ENCODE measurements around the gene RASL10B.
A peak's percentile ranks its signal among the peaks of the same experiment; 100 is the strongest.

Gene RASL10B

DNA sequence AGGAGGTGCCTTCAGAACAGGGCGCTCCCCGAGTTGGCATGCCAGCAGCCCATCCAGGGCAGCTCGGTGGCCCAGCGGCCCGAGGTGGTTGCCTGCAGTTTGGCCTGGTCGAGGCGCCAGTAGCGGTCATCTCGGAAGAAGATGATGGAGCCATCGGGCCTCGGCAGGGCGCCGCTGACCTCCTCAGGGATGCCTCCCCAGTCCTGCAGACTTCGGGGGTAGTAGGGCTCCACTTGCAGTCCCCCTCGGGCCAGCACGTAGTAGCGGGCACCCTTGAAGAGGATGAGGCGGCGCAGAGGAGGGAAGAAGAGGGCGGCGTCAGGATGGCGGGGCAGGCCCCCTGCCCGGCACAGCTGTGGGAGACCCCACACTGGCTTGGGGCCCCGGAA is 35.0 kb downstream of the RASL10B start:
- DNase-seq, result no peak

DNA sequence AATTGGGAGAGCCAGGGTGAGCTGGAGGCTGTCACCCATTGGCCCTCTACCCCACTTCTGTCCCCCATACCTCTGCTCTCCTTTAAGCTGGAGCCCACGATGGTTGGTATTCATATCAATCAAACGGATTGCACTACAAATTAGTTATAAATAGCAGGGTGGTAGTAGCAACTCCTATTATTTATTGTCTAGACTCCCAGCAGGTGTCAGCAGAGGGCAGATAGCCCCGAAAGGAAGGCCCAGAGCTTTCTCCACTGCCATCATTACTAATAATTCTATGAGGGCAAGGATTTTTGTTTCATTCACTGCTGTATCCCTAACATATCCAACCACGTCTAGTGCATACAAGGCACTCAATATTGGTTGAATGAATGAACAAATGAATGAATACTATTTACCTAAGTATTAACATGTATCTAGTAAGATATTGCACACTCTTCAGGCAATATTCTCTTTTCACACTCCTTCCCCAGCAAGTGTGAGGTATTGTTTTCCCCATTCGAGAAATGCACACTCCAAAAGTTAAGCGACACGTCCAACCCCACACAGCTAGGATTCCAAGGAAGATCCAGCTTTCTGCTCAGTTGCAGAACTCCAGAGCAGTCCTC is 35.6 kb downstream of the RASL10B start:
- no peak for DNase-seq

DNA sequence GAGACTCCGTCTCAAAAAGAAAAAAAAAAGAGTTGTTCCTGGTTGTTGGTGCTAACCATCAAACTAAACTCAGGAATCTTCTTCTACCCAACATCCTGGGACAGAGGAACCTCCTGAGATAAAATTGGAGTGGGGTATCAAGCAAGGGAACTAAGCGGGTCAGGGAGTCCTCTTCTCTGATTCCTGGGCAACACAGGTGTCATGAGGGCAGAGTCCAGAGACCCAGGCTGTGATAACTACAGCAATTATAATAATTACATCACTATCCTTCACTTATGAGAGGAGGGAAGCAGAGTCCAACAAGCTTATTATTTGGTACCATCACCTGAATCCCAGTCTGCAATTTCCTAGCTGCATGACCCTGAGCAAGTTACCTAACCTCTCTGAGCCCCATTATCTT is 37.4 kb downstream of the RASL10B start:
- no peak for DNase-seq

DNA sequence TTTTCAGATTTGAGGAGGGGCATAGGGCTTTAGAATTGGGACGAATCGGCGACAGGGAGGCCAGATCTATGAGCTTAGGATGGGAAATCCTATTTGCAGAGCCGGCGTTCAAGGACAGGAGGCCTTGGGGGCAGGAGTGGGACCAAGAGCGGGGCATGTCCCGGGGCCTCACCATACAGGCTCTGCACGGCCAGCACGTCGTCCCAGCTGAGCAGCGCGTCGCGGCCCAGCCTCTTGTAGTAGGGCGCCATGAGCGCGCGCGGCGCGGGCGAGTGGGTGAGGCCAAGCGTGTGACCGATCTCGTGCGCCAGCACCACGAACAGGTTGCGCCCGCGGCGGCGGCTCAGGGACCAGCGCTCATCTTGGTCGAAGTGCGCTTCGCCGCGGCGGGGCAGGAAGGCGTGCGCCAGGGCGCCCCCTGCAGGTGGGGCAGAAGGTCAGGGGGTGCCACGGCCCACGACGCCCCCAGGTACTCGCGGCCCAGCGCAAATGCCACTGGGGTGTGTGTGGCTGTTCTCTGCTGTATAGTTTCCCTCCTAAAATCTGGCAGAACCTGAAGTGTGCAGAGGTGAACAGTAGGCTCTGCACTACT is 38.6 kb downstream of the RASL10B start:
- no peak for DNase-seq

DNA sequence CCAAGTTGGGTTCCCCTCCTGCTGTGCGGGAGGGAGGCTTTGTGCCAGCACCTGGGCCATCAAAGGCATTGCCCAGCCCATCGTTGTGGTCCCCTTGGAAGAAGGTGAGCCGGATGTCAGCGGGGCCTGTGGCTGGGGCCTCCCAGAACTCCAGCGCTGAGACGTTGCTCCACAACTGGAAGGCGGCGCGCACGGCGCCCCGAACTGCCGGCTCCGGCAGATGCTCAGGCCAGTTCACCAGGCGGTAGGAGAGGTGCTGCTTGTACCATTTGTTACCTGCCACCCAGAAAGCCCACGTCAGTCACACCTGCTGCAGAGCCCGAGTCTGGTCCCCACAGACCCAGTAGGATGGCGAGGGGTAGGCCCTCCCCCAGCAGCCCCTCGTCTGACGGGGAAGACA is 41.7 kb downstream of the RASL10B start:
- DNase-seq, result no peak

DNA sequence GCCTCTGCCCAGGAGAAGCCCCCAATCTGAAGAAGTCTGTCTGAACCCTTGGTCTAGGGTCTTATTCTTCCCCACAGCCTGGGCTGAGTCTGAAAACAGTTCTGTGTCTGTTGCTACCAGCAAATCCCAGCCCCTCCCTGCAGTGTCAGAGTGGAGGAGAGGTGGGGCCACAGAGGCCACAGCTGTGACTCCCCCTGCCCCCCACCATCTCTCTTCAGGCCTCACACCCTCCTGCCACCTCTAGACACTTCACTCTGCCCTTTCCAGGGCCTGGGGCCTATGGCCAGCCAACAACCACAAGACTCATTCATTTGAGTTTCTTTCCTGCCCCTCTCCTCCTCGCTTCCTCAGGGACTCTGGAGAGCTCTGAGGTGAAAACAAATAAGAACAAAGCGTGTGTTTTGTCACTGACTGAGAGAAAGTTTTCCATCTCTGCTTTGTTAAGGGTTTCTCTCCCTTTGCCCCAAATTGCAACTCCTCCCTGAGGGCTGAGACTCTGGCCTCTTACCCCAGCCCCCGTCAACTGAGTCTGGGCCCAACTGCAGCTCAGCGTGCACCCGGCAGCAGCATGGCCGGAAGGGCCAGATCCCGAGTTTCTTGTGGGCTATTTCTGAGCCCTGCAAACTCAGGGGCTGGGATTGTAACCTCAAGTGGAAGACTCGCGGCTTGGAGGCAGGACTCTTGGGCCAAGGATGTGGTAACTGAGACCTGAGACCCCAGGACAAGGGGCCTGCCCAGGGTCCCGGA is 42.4 kb downstream of the RASL10B start:
- no peak for DNase-seq

DNA sequence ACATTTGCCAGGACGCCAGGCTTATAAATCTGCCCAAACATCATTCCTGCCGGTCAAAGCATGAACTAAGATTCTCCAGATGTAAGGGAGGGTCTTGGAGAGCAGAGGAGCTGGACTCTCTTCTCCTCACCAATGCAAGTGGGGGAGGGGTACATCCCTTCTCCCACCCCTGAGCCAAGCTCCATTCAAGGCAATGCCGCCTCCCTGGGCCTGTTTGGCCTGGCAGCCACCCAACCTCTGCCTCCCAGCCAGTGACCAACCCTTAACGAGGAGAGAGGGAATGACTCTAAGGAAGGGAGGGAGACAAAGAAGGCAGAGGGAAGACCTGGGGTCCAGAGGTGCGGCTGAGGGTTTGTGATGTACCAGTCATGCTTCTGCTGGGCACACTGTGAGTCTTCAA is 43.1 kb downstream of the RASL10B start:
- peak; percentile 70 for DNase-seq

DNA sequence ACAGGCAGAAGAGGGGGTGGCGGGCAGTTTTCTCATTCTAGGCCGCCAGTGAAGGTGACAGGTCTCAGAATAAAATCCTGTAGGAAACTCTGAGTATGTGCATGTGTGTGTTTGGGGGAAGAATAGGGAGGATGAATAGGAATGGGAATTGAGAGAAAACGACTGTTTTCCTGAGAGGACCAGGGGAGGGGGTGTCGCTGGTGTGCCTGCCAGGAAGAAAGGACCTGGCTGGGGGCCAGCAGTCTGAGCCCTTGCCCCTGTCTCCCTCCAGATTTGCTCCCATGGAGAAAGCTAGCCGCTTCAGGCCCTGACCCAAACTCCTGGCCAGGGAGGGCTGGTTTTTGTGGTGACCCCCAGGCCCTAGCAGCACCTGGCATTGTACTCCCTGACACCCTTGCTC is 43.6 kb downstream of the RASL10B start:
- DNase-seq, result no peak

DNA sequence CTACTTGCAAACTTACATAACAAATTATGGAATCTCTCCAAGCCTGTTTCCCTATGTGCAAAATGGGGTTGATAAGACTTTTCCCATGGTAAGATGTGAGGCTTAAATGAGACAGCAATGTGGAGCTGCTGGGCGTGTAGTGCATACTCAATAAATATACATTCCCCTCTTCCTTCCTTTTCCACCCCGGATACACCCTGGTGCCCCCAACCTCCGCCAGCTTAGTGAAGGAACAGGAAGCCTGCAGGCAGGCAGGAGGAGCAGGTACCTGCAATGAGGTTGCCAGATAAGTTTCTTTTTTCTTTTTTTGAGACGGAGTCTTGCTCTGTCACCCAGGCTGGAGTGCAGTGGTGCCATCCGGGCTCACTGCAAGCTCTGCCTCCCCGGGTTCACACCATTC is 44.1 kb downstream of the RASL10B start:
- no peak for DNase-seq

DNA sequence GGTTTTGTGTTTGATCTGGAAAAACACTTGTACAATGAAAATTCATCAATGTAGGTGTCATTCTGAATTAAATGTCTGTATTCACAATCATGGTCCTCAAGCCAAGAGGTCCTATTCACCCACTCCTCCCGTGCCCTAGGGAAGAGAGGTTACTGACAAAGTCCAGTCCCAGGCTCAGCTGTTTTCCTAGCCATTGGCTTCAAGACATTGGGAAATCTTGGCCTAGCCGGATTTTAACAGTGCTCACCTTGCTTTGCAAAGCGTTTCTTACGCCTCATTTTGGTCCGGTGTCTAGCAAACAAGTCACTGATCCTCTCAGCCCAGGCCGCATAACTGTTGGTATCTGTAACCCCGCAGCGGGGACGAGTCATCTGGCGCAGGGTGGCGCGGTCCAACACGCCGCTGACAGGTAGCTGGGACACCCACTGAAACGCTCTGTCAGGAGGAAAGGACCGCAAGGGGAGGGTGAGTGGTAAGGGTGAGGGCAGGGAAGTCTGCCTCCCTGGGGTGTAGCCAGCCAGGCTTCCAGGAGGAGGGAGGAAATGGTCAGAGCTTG is 47.3 kb downstream of the RASL10B start:
- DNase-seq, result no peak

DNA sequence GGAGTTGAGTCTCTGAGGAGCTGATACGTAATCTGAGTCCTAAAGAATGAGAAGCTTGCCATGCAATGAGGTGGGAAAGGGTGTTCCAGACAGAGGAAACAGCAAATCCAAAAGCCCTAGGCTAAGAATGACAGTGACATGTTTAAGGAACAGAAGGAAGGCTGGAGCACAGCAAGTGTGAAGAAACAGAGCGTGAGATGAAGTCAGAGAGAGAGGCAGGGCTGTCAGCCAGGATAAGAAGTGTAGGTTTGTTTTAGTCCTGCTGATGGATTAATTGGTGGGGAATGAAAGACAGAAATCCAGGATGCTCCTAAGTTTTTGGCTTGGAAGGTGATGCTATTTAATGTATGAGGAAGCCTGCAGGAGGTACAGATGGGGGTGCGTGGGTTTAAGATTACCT is 49.5 kb downstream of the RASL10B start:
- DNase-seq, result no peak

DNA sequence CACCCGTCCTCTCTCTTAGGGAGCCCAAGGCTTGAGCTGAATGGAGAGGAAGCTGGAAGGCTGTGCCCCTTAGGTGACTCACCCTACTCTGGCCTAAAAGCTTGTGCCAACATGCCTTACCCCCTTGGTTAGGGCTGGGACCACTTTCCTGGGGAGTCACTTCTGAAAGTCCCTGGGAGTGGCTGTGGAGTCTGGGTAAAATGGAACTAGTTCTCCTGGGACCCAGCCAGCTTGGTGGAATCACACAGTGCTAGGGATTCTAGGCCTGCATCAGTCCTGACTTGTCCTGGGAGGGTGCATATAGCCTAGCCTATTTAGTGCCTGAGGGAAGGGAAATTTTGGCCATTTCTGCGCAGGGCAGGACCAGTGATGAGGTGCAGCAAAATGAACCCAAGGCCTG is 53.5 kb downstream of the RASL10B start:
- DNase-seq, result no peak

DNA sequence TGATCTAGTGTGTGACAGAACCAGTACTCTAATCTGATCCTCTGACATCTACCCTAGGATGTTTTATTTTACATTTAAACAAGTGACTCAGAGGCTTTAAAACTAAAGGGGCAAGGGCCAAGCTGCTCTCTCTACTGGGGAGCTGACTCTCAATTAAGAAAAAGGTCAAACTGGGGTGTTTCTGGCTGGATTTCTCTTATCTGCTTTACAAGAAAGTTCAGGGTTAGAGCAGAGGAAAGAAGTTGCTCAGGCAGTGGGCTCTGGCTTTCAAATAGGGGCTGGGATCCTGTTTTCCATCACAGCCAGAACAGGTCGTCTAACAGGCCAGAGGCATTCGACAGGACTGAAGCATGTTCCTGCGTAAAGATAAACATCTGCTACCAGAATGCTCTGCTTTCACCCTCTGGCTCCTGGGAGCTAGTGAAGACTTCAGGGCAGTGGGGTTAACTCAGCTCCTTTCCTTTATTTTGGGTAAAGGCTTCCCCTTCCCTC is 55.5 kb downstream of the RASL10B start:
- DNase-seq, result no peak

DNA sequence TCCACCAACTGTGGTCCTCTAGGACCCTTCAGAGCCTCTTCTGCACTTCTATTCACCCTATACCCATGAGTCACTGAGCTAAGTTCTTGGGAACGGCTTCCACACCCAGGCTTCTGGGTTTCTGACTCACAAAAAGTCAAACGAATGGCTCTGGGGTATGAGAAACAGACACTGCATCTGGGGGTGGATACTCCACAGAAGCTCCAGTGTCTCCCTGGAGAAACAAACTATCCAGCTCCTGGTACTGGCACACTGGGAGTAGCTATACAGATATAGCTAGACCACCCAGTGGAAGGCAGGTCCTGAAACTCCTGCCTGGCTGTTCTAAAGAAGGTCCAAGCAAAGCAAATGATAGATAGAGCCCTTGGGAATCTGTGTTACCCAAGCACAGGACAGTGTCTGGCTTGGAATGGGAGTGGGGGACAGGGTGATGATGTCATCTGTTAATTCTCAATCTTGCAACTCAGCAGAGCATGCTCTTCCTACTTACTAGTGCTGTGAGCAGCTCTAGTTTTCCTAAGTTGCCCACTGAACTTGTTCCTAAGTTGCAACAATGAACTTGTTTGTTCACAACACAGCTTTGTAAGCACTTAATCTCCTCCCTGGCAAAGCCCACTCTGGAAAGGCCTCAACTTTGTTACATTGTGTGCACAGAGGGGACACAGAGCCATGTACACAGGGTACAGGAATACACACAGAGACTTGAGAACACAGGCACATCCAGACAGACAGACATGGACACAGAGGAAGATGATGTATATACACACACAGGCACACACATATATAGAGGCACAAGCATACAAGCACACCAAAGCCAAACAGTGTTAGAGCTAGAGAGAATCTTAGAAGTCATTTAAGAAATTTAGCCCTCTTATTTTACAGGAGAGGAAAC is 57.3 kb downstream of the RASL10B start:
- no peak for DNase-seq

DNA sequence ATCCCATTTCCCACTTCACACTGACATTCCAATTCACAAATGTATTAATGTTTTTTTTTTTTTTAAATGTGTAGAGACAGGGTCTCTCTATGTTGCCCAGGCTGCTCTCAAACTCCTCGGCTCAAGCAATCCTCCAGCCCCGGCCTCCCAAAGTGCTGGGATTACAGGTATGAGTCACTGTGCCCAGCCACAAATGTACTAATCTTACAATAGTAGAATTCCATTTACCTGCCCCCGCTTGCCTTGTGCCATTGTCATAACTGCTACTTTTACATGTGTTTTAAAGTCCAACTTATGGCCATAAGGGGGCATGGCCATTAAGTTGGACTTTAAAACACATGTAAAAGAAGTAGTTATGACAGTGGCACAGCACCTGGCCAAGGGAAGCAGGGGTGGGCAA is 59.4 kb downstream of the RASL10B start:
- no peak for DNase-seq

DNA sequence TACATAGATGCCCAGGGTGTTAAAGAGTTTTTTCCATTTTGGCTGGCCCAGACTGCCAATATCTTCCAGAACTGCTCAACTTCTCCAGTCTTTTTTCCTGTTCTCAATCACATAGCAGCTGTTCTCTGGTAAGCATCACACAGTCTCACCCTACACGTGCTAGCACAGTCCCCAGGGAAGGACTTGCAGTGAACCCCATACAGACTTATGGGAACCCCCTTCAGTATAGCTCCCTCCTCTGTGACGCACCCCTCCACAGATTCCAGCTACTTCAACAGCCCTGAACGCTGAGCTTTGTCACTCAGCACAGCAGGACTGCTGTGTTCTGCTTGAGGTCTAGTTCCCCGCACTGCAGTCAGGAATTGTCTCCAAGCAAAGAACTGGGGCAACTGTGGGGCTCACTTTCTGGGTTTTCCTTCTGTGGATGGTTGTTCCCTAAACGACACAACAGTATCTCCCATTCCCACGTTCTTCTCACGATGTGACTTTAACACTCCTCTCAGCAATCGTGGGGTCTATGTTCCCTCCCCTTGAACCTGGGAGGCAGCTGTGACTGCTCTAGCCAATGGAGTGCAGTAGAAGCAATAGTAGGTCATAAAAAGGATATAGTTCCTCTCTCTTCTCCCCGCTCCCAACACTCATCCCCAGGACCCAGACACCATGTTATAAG is 60.4 kb downstream of the RASL10B start:
- DNase-seq, result no peak

All from right hindlimb (tissue), 1 donor.